Measurements from ENCODE around the gene CADPS2.

DNA sequence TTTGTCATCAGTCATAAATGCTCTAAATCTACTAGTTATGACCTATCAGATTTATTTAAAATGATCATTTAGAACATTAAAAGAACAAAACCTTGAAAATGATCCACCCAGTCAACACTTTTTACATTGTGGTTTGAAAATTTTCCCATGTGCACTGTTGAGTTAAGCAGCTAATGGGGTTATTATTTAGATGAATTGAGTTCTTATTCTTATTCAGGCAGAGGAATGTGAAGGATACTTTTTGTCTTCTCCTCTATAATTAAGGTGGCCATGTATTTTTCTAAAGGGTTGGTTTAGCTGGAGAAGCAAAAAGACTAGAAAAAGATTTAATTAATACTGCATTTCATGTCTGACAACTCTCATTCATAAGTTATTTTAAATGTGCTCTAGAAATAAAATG, 506.8 kb downstream of the CADPS2 start:
- TF ChIP-seq SIN3A (IDR thresholded peaks at IDR 0.05; ENCODE audit: borderline replicate concordance, insufficient read depth, low read length) (no peak), POLR2AphosphoS5 (IDR thresholded peaks at IDR 0.05; ENCODE audit: low read depth, low read length) (no peak), TAF1 (IDR thresholded peaks at IDR 0.05; ENCODE audit: borderline replicate concordance, insufficient read depth, low read length) (no peak)
- TF ChIP-seq, protein P1, sequence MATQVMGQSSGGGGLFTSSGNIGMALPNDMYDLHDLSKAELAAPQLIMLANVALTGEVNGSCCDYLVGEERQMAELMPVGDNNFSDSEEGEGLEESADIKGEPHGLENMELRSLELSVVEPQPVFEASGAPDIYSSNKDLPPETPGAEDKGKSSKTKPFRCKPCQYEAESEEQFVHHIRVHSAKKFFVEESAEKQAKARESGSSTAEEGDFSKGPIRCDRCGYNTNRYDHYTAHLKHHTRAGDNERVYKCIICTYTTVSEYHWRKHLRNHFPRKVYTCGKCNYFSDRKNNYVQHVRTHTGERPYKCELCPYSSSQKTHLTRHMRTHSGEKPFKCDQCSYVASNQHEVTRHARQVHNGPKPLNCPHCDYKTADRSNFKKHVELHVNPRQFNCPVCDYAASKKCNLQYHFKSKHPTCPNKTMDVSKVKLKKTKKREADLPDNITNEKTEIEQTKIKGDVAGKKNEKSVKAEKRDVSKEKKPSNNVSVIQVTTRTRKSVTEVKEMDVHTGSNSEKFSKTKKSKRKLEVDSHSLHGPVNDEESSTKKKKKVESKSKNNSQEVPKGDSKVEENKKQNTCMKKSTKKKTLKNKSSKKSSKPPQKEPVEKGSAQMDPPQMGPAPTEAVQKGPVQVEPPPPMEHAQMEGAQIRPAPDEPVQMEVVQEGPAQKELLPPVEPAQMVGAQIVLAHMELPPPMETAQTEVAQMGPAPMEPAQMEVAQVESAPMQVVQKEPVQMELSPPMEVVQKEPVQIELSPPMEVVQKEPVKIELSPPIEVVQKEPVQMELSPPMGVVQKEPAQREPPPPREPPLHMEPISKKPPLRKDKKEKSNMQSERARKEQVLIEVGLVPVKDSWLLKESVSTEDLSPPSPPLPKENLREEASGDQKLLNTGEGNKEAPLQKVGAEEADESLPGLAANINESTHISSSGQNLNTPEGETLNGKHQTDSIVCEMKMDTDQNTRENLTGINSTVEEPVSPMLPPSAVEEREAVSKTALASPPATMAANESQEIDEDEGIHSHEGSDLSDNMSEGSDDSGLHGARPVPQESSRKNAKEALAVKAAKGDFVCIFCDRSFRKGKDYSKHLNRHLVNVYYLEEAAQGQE (IDR thresholded peaks at IDR 0.05; ENCODE audit: insufficient read depth in 1 of 2, low read depth in 2 of 2, low read length in 2 of 2): no peak

Measured in PFSK-1 (cell line).